Bronchial epithelial cell (primary cell): ENCODE data around the gene CALML5. TPM values are rescaled to one million over a fixed set of nuclear protein-coding genes. Genes with fewer than 3 reads are reported as not detected.

Source experiments
- DNase-seq: peaks from one replicate; pipeline ENCODE4 v3.0.0-alpha.2; 2010; ENCODE audit warnings: low read depth
- FAIRE-seq: peaks from 2 replicates; lab custom pipeline; 2011; peaks lifted over from hg19 to GRCh38; lab: Jason Lieb, UNC
- H3K27me3 ChIP-seq: 2 replicates; pipeline ENCODE4 v1.5.1; 2011; ENCODE audit warnings: low read length; ENCODE audit not compliant: control insufficient read depth, insufficient read depth
- H3K36me3 ChIP-seq: 2 replicates; pipeline ENCODE4 v1.5.1; 2011; ENCODE audit warnings: low read length; ENCODE audit not compliant: control insufficient read depth, insufficient read depth
- H3K4me3 ChIP-seq: 2 replicates; pipeline ENCODE4 v1.5.1; 2011; ENCODE audit warnings: mild to moderate bottlenecking, low read depth, low read length, control low read depth
- total RNA-seq: library from RNA; depleted of rRNA; stranded (reverse); fragments of >200 nt; gene quantifications from 2 replicates; pipeline ENCODE4 v1.2.1, GENCODE V29; 2014
- TF ChIP-seq, protein P1 (sequence below): IDR thresholded peaks from 2 replicates; pipeline ENCODE4 v1.5.1; 2011; ENCODE audit warnings: mild to moderate bottlenecking, moderate library complexity, low read length, control low read depth, inconsistent platforms; ENCODE audit not compliant: insufficient read depth, severe bottlenecking

CALML5 gene
- total RNA-seq, 1 donor from 2014 or later, result 0.79 TPM

DNA sequence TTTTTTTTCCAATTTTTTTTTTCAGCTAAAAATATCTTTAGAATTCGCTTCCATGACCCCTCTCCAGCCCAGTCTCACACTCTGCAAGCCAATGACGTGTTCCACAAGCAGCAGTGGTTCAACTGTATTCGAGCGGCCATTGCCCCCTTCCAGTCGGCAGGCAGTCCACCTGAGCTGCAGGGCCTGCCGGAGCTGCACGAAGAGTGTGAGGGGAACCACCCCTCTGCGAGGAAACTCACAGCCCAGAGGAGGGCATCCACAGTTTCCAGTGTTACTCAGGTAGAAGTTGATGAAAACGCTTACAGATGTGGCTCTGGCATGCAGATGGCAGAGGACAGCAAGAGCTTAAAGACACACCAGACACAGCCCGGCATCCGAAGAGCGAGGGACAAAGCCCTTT is 42.8 kb downstream of the CALML5 start:
- DNase-seq (no peak), FAIRE-seq (no peak)
- TF ChIP-seq, protein P1, sequence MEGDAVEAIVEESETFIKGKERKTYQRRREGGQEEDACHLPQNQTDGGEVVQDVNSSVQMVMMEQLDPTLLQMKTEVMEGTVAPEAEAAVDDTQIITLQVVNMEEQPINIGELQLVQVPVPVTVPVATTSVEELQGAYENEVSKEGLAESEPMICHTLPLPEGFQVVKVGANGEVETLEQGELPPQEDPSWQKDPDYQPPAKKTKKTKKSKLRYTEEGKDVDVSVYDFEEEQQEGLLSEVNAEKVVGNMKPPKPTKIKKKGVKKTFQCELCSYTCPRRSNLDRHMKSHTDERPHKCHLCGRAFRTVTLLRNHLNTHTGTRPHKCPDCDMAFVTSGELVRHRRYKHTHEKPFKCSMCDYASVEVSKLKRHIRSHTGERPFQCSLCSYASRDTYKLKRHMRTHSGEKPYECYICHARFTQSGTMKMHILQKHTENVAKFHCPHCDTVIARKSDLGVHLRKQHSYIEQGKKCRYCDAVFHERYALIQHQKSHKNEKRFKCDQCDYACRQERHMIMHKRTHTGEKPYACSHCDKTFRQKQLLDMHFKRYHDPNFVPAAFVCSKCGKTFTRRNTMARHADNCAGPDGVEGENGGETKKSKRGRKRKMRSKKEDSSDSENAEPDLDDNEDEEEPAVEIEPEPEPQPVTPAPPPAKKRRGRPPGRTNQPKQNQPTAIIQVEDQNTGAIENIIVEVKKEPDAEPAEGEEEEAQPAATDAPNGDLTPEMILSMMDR, result no peak
- Histone ChIP-seq H3K36me3 (peaks cover 25% of the 10 kb centered on the region), H3K27me3 (no peaks in the 10 kb centered on the region), H3K4me3 (no peak overlapping the region)

- TF ChIP-seq, protein P1, result no peak
- FAIRE-seq (peak; percentile 40), DNase-seq (no peak)
- Histone ChIP-seq H3K4me3 (no peak overlapping the region), H3K36me3 (peaks cover 25% of the 10 kb centered on the region), H3K27me3 (no peaks in the 10 kb centered on the region)
These were observed 45.5 kb downstream of the CALML5 start for GRCh38 chr10:5453749-5454489.

DNA sequence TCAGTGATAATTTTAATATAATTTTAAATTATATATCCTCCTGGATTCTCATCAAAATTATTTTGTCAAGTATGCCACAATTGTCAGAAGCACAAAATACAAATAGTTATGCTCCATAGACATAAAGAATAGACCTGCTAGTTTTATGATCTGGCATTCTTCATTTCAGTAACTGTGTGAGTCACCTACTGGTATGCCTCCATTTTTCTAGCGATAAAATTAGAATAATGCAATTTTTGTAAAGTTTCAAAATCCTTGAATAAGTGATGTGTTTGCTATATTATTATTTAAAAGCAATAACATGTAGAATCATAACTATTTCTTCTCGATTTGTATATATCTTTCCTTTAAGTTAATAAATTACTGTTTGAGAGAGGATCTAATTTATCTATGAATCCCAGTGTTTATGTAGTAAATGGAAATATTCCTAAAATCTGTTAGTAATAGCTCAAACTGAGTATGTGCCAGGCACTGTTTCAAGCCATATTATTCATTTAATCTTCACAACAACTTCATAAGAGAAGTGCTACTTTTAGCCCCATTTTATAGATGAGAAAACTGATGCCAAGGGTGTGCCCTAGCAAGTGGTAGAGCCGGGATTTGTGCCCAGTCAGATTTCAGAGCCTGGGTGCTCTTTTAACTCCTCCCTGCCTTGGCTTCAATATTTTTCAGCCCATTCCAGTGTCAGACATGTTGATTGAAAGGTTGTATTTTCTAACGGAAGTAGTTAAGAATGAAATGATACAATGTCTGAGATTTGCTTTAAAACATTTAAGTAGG is 48.6 kb downstream of the CALML5 start:
- TF ChIP-seq, protein P1, result no peak
- FAIRE-seq (no peak), DNase-seq (no peak)
- peaks cover 18% of the 10 kb centered on the region for H3K36me3 ChIP-seq
- no peaks in the 10 kb centered on the region for H3K27me3 ChIP-seq
- H3K4me3 ChIP-seq, result no peak overlapping the region

DNA sequence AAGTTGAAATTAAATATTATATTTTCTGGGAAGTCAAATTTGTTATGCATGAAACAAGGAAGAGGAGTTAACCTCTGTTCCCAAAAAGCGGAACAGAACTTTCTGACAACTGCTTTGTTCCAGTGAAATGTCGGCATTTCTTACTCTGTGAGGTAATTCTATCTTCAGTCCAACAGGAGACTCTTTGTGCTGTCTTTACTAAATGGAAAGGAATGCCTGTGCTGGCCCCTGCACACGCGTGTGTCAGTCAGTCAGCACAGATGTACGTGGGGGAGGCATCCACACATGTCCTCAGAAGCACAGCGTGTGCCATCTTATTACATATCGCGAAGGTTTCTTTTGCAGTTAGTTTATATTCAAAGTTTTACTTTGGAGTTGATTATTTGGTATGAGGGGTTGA is 49.5 kb downstream of the CALML5 start:
- peak; percentile 68 for DNase-seq
- TF ChIP-seq, protein P1, result peak; percentile 34
- FAIRE-seq, result no peak
- H3K27me3 ChIP-seq, result no peaks in the 10 kb centered on the region
- H3K4me3 ChIP-seq, result peak overlapping the region; percentile 58
- peaks cover 15% of the 10 kb centered on the region for H3K36me3 ChIP-seq

DNA sequence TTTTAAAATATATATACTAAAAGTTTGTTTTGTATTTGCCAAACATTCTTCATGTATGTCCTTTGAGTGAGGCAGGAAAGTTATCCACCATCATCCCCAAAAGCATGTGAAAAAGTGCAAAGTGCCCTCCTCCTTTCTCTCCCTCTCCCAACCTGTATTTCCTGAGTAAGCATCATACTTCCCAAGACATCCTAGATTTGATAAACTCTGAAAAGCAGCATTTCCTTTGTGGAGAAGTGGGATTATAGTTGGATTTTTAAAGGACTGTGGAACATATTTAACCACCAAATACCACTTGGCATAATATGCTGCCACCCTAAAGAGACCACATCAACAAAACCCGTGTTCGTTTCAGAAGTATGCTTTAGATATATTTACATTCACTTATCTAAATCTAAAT is 50.1 kb downstream of the CALML5 start:
- Histone ChIP-seq H3K4me3 (peak overlapping the region; percentile 58), H3K36me3 (peaks cover 10% of the 10 kb centered on the region), H3K27me3 (no peaks in the 10 kb centered on the region)
- TF ChIP-seq, protein P1, result no peak
- no peak for DNase-seq
- no peak for FAIRE-seq

Other genes starting within 250 kb of the CALML5 start
- gene UCN3, start 134.6 kb downstream of the CALML5 start, total RNA-seq, result not detected in 2 replicates
- gene TUBAL3, start 94.7 kb downstream of the CALML5 start, total RNA-seq, result 0.26 TPM in 2 replicates
- gene NET1, start 87.0 kb downstream of the CALML5 start, total RNA-seq, result 45.8 and 118 TPM in 2 replicates
- 0.53 and 1.0 TPM in 2 replicates for gene CALML3, start 25.4 kb upstream of the CALML5 start, total RNA-seq
- gene ASB13, start 167.0 kb upstream of the CALML5 start, total RNA-seq, result 14.5 TPM in 2 replicates
- 52.1 and 54.8 TPM in 2 replicates for gene TASOR2, start 185.3 kb upstream of the CALML5 start, total RNA-seq